GM19452 (cell line): ENCODE results near the gene IDUA.
"Not testable (repeated sequence)": the region's sequence is repeated elsewhere in the genome, so short reads cannot be mapped to it uniquely, and the experiment has no call there.

Experiments used
- ATAC-seq: cut with Tn5 transposase; IDR thresholded peaks from one replicate; pipeline ENCODE4 v1.9.1; 2021; ENCODE audit not compliant: unreplicated experiment

The IDUA gene

DNA sequence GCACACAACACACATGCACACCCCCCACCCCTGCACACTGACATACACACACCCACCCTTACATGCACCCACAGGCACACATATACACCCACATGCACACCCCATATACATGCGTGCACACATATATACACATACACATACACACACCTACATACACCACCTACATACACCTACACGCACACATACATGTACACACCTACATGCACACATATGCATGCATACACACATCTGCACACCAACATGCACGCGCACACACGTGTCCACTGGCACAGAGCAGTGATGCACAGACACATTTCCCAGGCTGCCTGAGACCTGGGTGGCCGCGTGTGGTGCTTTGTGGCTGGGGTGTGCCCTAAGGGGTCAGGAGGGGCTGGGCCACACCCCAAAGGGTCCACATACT lies 56.3 kb downstream of the IDUA start:
- no peak for ATAC-seq

DNA sequence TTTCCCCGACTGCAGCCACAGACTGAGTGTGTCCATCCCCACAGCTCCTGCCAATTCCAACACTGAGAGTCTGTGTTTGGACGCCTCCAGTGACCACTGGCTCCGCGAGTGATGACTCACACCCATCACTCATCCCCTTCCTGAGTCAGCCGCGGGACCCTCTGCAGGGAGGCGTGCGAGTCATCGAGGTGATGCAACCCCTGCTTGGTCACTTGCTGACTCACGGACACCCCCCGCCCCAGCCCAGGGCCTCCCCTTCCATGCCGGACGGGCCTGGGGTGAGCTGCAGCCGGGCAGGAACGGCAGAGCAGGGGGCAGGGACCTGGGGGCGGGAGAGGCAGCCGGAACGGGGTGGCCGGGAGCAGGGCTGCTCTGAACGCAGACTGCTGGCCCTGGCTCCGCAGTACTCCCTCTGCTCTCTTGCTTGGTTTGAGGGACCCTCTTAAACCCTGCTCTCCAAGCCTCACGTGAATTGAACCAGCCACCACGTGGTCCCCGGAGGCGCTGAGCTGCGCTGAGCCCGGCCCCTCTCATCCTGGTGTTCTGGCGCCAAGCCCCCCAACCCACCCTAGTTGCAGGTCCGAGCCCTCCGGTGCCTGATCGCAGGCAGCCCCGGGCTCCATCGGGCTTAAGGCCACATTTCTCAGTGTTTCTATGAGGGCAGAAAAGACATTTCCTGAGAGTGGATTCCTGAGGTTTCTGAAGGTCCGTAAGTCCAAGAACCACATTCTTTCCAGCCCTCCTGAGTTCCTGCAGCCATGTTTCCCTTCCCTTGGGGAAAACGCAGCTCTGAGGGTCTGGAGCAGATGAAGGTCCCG lies 57.0 kb downstream of the IDUA start:
- ATAC-seq = no peak

GRCh38 chr4:1044469-1045192 lies 57.8 kb downstream of the IDUA start:
- no peak for ATAC-seq

- no peak for ATAC-seq
Observed at GRCh38 chr4:1045193-1045594, 58.4 kb downstream of the IDUA start.

GRCh38 chr4:1045595-1046201 lies 58.9 kb downstream of the IDUA start:
- ATAC-seq = no peak

DNA sequence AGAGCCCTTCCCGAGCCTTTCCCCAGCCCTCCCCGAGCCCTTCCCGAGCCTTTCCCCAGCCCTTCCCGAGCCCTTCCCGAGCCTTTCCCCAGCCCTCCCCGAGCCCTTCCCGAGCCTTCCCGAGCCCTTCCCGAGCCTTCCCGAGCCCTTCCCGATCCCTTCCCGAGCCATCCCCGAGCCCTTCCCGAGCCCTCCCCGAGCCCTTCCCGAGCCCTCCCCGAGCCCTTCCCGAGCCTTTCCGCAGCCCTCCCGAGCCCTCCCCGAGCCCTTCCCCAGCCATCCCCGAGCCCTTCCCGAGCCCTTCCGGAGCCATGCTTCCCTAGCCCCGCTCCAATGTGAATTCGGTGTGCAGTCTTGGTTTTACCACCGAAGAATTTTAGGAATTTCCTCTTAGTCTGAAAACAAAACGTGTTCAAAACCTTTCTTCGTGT lies 59.8 kb downstream of the IDUA start:
- ATAC-seq = not testable (repeated sequence)

- no peak for ATAC-seq
Observed at GRCh38 chr4:1047106-1047975, 60.5 kb downstream of the IDUA start.

GRCh38 chr4:1047976-1048772 lies 61.3 kb downstream of the IDUA start:
- ATAC-seq = no peak

DNA sequence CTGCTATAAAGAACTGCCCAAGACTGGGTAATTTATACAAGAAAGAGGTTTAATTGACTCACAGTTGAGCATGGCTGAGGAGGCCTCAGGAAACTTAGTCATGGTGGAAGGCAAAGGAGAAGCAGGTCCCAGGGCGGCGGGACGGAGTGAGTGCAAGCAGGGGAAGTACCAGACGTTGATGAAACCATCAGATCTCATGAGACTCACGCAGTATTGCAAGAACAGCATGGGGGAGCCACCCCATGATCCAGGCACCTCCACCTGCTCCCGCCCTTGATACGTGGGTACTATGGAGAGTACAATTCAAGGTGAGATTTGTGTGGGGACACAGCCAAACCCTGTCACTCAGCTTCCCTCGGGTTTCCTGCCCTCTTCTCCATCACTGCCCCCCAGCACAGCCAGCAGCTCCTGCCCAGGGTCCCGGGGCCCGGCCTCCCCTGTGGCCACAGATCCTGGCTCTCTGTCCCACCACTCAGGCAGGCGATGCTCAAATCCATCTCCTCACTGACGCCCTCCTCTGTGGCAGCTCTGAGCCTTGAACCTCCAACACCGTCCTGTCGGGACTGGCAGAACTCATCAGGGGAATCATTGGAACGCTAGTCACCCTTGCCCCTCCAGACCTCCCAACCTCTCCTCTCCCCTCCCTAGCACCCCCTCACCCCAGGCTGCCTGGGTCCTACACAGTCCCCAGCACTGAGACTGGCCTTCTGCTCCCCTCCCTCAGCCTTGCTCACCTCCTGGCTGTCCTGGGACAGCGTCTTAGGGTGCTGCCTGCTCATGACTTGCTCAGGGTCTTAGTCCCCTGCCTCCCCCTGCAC lies 62.1 kb downstream of the IDUA start:
- no peak for ATAC-seq

DNA sequence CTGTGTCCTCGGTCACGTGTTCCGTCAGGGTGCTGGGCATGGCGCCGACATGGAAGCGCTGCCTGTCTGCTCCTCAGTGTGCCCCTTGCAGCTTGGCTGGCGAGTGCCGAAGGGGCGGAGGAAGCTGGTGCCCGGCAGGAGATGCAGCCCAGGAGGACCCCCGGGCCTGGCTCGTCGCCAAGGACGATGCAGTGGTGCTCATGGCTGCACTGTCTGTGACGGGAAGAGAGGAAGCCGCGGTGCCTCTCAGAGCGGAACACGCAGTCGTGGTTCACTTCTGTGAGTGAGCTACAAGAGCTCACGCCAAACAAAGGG lies 62.7 kb downstream of the IDUA start:
- ATAC-seq = no peak

DNA sequence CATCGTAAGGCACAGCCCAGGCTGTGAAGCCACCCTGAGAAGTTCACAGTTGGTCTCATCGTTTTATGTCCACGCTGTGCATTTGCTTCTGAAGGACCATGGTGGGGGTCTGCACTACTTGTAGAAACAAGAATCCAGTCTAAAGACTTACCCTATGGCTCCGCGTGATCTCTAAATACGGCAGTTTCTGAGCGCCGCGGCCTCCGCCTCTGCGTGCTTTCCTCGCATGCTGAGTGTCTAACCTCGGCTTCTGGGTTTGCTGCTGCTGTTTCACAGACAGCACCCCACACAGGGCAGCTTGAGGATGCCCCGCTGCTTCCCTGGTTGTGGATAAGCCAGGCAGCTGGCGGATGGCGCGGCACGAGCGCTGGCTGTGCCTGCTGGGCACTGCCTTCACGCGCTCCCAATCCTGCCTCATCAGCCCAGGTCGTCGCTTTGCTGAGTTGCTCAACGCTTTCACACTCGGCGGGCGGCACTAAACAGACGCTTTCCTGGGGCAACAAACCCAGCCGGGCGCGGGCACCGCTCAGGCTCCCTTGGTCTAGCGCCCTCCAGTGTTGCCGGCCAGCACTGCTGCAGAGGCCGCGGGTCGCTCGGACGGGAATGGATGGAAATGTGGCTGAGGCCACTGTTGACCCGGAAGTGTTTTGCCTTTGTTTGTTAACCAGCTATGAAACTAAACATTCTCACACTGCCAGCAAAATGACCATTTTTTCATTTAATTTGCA lies 63.8 kb downstream of the IDUA start:
- no peak for ATAC-seq

DNA sequence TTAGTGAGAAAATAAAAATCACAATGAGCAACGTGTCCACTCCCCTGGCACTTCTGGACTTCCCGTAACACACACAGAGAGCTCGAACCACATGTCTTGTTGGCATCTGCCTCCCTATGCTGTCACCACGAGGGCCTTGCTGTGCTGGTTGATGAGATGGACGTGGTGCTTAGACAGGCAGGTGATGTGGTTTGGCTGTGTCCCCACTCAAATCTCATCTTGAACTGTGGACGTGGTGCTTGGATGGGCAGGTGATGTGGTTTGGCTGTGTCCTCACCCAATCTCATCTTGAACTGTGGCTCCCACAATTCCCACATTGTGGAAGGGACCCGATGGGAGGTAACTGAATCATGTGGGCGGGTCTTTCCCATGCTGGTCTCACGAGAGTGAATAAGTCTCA lies 64.6 kb downstream of the IDUA start:
- no peak for ATAC-seq

GRCh38 chr4:1052231-1052671 lies 65.4 kb downstream of the IDUA start:
- ATAC-seq = no peak

GRCh38 chr4:1053080-1053661 lies 66.3 kb downstream of the IDUA start:
- ATAC-seq = no peak

DNA sequence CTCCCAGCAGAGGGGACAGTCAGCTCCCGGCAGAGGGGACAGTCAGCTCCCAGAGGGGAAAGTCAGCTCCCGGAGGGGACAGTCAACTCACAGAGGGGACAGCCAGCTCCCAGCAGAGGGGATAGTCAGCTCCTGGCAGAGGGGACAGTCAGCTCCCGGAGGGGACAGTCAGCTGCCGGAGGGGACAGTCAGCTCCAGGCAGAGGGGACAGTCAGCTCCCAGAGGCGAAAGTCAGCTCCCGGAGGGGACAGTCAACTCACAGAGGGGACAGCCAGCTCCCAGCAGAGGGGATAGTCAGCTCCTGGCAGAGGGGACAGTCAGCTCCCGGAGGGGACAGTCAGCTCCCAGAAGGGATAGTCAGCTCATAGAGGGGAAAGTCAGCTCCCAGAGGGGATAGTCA lies 67.0 kb downstream of the IDUA start:
- ATAC-seq = not testable (repeated sequence)
